Measurements from ENCODE around the gene DKK2. TPM values are rescaled to one million over a fixed set of nuclear protein-coding genes. Genes with fewer than 3 reads are reported as not detected.

DKK2 gene
- total RNA-seq, 1 experiment from 2014 or later: not detected

- no peak overlapping the region for H3K27ac ChIP-seq (ENCODE audit: low read length)
- H3K79me2 ChIP-seq (ENCODE audit: low read length): no peaks in the 10 kb centered on the region
- H3K36me3 ChIP-seq (ENCODE audit: insufficient read depth, low read length): no peaks in the 10 kb centered on the region
- H3K4me2 ChIP-seq (ENCODE audit: low read depth, low read length, poor library complexity, severe bottlenecking): no peak overlapping the region
- no peaks in the 10 kb centered on the region for H3K27me3 ChIP-seq (ENCODE audit: low read length)
- no peaks in the 10 kb centered on the region for H3K4me1 ChIP-seq (ENCODE audit: low read length)
- H3K9ac ChIP-seq (ENCODE audit: low read length): no peak overlapping the region
- no peak overlapping the region for H3K4me3 ChIP-seq (ENCODE audit: low read length)
- no peaks in the 10 kb centered on the region for H4K20me1 ChIP-seq (ENCODE audit: insufficient read depth, low read depth, low read length)
- DNase-seq: no peak
- H3K9me3 ChIP-seq (ENCODE audit: low read length): no peaks in the 10 kb centered on the region
- no peaks in the 10 kb centered on the region for H3K9me2 ChIP-seq (replicated peaks; ENCODE audit: insufficient read depth, low read length)
- H2AFZ ChIP-seq (ENCODE audit: low read length): no peak overlapping the region
These were observed 1.8 kb downstream of the DKK2 start for GRCh38 chr4:107034091-107034995.

- Histone ChIP-seq H3K27me3 (ENCODE audit: low read length) (no peaks in the 10 kb centered on the region), H3K27ac (ENCODE audit: low read length) (no peak overlapping the region), H3K4me3 (ENCODE audit: low read length) (no peak overlapping the region), H3K4me2 (ENCODE audit: low read depth, low read length, poor library complexity, severe bottlenecking) (no peak overlapping the region), H3K79me2 (ENCODE audit: low read length) (no peaks in the 10 kb centered on the region), H3K9ac (ENCODE audit: low read length) (no peak overlapping the region), H2AFZ (ENCODE audit: low read length) (no peak overlapping the region), H3K9me2 (replicated peaks; ENCODE audit: insufficient read depth, low read length) (no peaks in the 10 kb centered on the region), H4K20me1 (ENCODE audit: insufficient read depth, low read depth, low read length) (no peaks in the 10 kb centered on the region), H3K4me1 (ENCODE audit: low read length) (no peaks in the 10 kb centered on the region), H3K36me3 (ENCODE audit: insufficient read depth, low read length) (no peaks in the 10 kb centered on the region), H3K9me3 (ENCODE audit: low read length) (no peaks in the 10 kb centered on the region)
- DNase-seq: no peak
These were observed 8.7 kb downstream of the DKK2 start for GRCh38 chr4:107027379-107027778.

- Histone ChIP-seq H3K79me2 (ENCODE audit: low read length) (no peaks in the 10 kb centered on the region), H3K4me1 (ENCODE audit: low read length) (no peaks in the 10 kb centered on the region), H3K4me3 (ENCODE audit: low read length) (no peak overlapping the region), H3K27ac (ENCODE audit: low read length) (no peak overlapping the region), H3K4me2 (ENCODE audit: low read depth, low read length, poor library complexity, severe bottlenecking) (no peak overlapping the region), H2AFZ (ENCODE audit: low read length) (no peak overlapping the region), H3K36me3 (ENCODE audit: insufficient read depth, low read length) (no peaks in the 10 kb centered on the region), H3K27me3 (ENCODE audit: low read length) (no peaks in the 10 kb centered on the region), H4K20me1 (ENCODE audit: insufficient read depth, low read depth, low read length) (no peaks in the 10 kb centered on the region), H3K9ac (ENCODE audit: low read length) (no peak overlapping the region), H3K9me2 (replicated peaks; ENCODE audit: insufficient read depth, low read length) (no peaks in the 10 kb centered on the region), H3K9me3 (ENCODE audit: low read length) (no peaks in the 10 kb centered on the region)
- no peak for DNase-seq
These were observed 17.8 kb downstream of the DKK2 start for GRCh38 chr4:107018344-107018735.

GRCh38 chr4:107017443-107018343, 18.4 kb downstream of the DKK2 start:
- Histone ChIP-seq H3K27me3 (ENCODE audit: low read length) (no peaks in the 10 kb centered on the region), H3K79me2 (ENCODE audit: low read length) (no peaks in the 10 kb centered on the region), H3K4me3 (ENCODE audit: low read length) (no peak overlapping the region)

GRCh38 chr4:107011312-107011711, 24.8 kb downstream of the DKK2 start:
- H2AFZ ChIP-seq (ENCODE audit: low read length): no peak overlapping the region
- no peaks in the 10 kb centered on the region for H3K79me2 ChIP-seq (ENCODE audit: low read length)

More at GRCh38 chr4:107017443-107018343, 18.4 kb downstream of the DKK2 start:
- Histone ChIP-seq H3K4me2 (ENCODE audit: low read depth, low read length, poor library complexity, severe bottlenecking) (no peak overlapping the region), H3K36me3 (ENCODE audit: insufficient read depth, low read length) (no peaks in the 10 kb centered on the region), H3K4me1 (ENCODE audit: low read length) (no peaks in the 10 kb centered on the region), H3K9ac (ENCODE audit: low read length) (no peak overlapping the region), H3K27ac (ENCODE audit: low read length) (no peak overlapping the region), H3K9me3 (ENCODE audit: low read length) (no peaks in the 10 kb centered on the region), H2AFZ (ENCODE audit: low read length) (no peak overlapping the region), H3K9me2 (replicated peaks; ENCODE audit: insufficient read depth, low read length) (no peaks in the 10 kb centered on the region), H4K20me1 (ENCODE audit: insufficient read depth, low read depth, low read length) (no peaks in the 10 kb centered on the region)
- DNase-seq: no peak

GRCh38 chr4:107009196-107009968, 26.7 kb downstream of the DKK2 start:
- no peak for DNase-seq

More at GRCh38 chr4:107011312-107011711, 24.8 kb downstream of the DKK2 start:
- DNase-seq: no peak
- Histone ChIP-seq H3K4me3 (ENCODE audit: low read length) (no peak overlapping the region), H4K20me1 (ENCODE audit: insufficient read depth, low read depth, low read length) (no peaks in the 10 kb centered on the region), H3K4me2 (ENCODE audit: low read depth, low read length, poor library complexity, severe bottlenecking) (no peak overlapping the region), H3K36me3 (ENCODE audit: insufficient read depth, low read length) (no peaks in the 10 kb centered on the region), H3K27ac (ENCODE audit: low read length) (no peak overlapping the region), H3K4me1 (ENCODE audit: low read length) (no peaks in the 10 kb centered on the region), H3K9me3 (ENCODE audit: low read length) (no peaks in the 10 kb centered on the region), H3K9ac (ENCODE audit: low read length) (no peak overlapping the region), H3K27me3 (ENCODE audit: low read length) (no peaks in the 10 kb centered on the region), H3K9me2 (replicated peaks; ENCODE audit: insufficient read depth, low read length) (no peaks in the 10 kb centered on the region)

GRCh38 chr4:107008115-107008514, 28.0 kb downstream of the DKK2 start:
- no peaks in the 10 kb centered on the region for H3K9me2 ChIP-seq (replicated peaks; ENCODE audit: insufficient read depth, low read length)

More at GRCh38 chr4:107009196-107009968, 26.7 kb downstream of the DKK2 start:
- Histone ChIP-seq H3K4me1 (ENCODE audit: low read length) (no peaks in the 10 kb centered on the region), H3K79me2 (ENCODE audit: low read length) (no peaks in the 10 kb centered on the region), H3K27ac (ENCODE audit: low read length) (no peak overlapping the region), H2AFZ (ENCODE audit: low read length) (no peak overlapping the region), H3K36me3 (ENCODE audit: insufficient read depth, low read length) (no peaks in the 10 kb centered on the region), H3K9me3 (ENCODE audit: low read length) (no peaks in the 10 kb centered on the region), H4K20me1 (ENCODE audit: insufficient read depth, low read depth, low read length) (no peaks in the 10 kb centered on the region), H3K9me2 (replicated peaks; ENCODE audit: insufficient read depth, low read length) (no peaks in the 10 kb centered on the region), H3K9ac (ENCODE audit: low read length) (no peak overlapping the region), H3K4me3 (ENCODE audit: low read length) (no peak overlapping the region), H3K27me3 (ENCODE audit: low read length) (no peaks in the 10 kb centered on the region), H3K4me2 (ENCODE audit: low read depth, low read length, poor library complexity, severe bottlenecking) (no peak overlapping the region)

More at GRCh38 chr4:107008115-107008514, 28.0 kb downstream of the DKK2 start:
- Histone ChIP-seq H3K27ac (ENCODE audit: low read length) (no peak overlapping the region), H3K79me2 (ENCODE audit: low read length) (no peaks in the 10 kb centered on the region), H3K4me1 (ENCODE audit: low read length) (no peaks in the 10 kb centered on the region), H3K9ac (ENCODE audit: low read length) (no peak overlapping the region), H3K9me3 (ENCODE audit: low read length) (no peaks in the 10 kb centered on the region), H3K27me3 (ENCODE audit: low read length) (no peaks in the 10 kb centered on the region), H4K20me1 (ENCODE audit: insufficient read depth, low read depth, low read length) (no peaks in the 10 kb centered on the region), H3K4me3 (ENCODE audit: low read length) (no peak overlapping the region), H2AFZ (ENCODE audit: low read length) (no peak overlapping the region), H3K4me2 (ENCODE audit: low read depth, low read length, poor library complexity, severe bottlenecking) (no peak overlapping the region), H3K36me3 (ENCODE audit: insufficient read depth, low read length) (no peaks in the 10 kb centered on the region)
- no peak for DNase-seq

Measured in Karpas-422 (cell line).